PC-9 (cell line): ENCODE results near the gene OGFOD1. TPM values are rescaled to one million over a fixed set of nuclear protein-coding genes. Genes with fewer than 3 reads are reported as not detected.
A peak's percentile ranks its signal among the peaks of the same experiment; 100 is the strongest.

Experiments used
- BruUV-seq: library from RNA; stranded (reverse); fragments of 400-500 nt; replicated peaks from 2 replicates; lab custom pipeline; 2021; lab: Mats Ljungman, UMichigan
- CTCF ChIA-PET: fragments of 300-600 bp; sonication (Branson Sonifier 250); formaldehyde crosslinking; loops from one replicate; lab custom pipeline; 2022; ENCODE audit warnings: antibody characterized with exemption; lab: Charles Lee
- POLR2A ChIA-PET: fragments of 300-600 bp; sonication (Branson Sonifier 250); formaldehyde crosslinking; loops from one replicate; lab custom pipeline; 2022; ENCODE audit warnings: antibody characterized with exemption; ENCODE audit not compliant: unreplicated experiment; lab: Charles Lee
- DNase-seq, 2 experiments: peaks; one replicate each; pipeline versions ENCODE4 v3.0.0 to v3.0.0-alpha.2; 2015 to 2022; ENCODE audit warnings: mixed read lengths in 1 of 2
- H2AFZ ChIP-seq: fragments of 200-600 bp; sonication (generic); 2 replicates; pipeline ENCODE4 v1.8.1; 2017; ENCODE audit warnings: antibody characterized with exemption
- H3F3A ChIP-seq: fragments of 200-600 bp; sonication (generic); 2 replicates; pipeline ENCODE4 v1.8.1; 2017; ENCODE audit warnings: antibody characterized with exemption, mild to moderate bottlenecking, low read depth; ENCODE audit not compliant: insufficient read depth
- H3K27ac ChIP-seq: fragments of 200-600 bp; sonication (generic); 2 replicates; pipeline ENCODE4 v1.6.1; 2016; ENCODE audit warnings: mixed run types
- H3K27me3 ChIP-seq: fragments of 200-600 bp; sonication (generic); 2 replicates; pipeline ENCODE4 v1.6.1; 2016; ENCODE audit warnings: low read depth, mixed run types; ENCODE audit not compliant: insufficient read depth
- H3K36me3 ChIP-seq: fragments of 200-600 bp; sonication (generic); 2 replicates; pipeline ENCODE4 v1.6.1; 2016; ENCODE audit warnings: low read depth, mixed run types
- H3K4me1 ChIP-seq: fragments of 200-600 bp; sonication (generic); replicated peaks from 2 replicates; pipeline ENCODE4 v1.6.1; 2016; ENCODE audit warnings: mixed run types; ENCODE audit not compliant: insufficient read depth
- H3K4me2 ChIP-seq: fragments of 200-600 bp; sonication (generic); 2 replicates; pipeline ENCODE4 v1.6.1; 2017; ENCODE audit warnings: mixed run types
- H3K4me3 ChIP-seq: fragments of 200-600 bp; sonication (generic); 2 replicates; pipeline ENCODE4 v1.6.1; 2016; ENCODE audit warnings: mixed run types
- H3K79me2 ChIP-seq: fragments of 200-600 bp; sonication (generic); 2 replicates; pipeline ENCODE4 v1.6.1; 2017; ENCODE audit warnings: low read depth, mixed run types
- H3K9me2 ChIP-seq: fragments of 200-600 bp; sonication (generic); 2 replicates; pipeline ENCODE4 v1.8.1; 2017; ENCODE audit warnings: mild to moderate bottlenecking; ENCODE audit not compliant: insufficient read depth
- H3K9me3 ChIP-seq: fragments of 200-600 bp; sonication (generic); 2 replicates; pipeline ENCODE4 v1.8.1; 2016; ENCODE audit warnings: low read depth; ENCODE audit not compliant: insufficient read depth
- H4K20me1 ChIP-seq: fragments of 200-600 bp; sonication (generic); 2 replicates; pipeline ENCODE4 v1.8.1; 2017; ENCODE audit not compliant: insufficient read depth
- CTCF ChIP-seq: fragments of 200-600 bp; sonication (generic); conservative IDR thresholded peaks from 2 replicates; pipeline ENCODE4 v1.6.1; 2017; ENCODE audit warnings: mixed run types, antibody characterized with exemption, mild to moderate bottlenecking, moderate library complexity
- EZH2 ChIP-seq: fragments of 200-600 bp; sonication (generic); IDR thresholded peaks from 2 replicates; pipeline ENCODE4 v1.8.0; 2017; ENCODE audit warnings: antibody characterized with exemption, low read depth
- intact Hi-C: fragments of 100-400 bp; cut with micrococcal nuclease; formaldehyde crosslinking; loops from one replicate; pipeline ENCODE4 v1.10.0; 2022; ENCODE audit not compliant: unreplicated experiment
- total RNA-seq: library from RNA; stranded (reverse); gene quantifications from 2 replicates; pipeline ENCODE4 v1.2.3, GENCODE V29; 2021

The OGFOD1 gene
- total RNA-seq, 1 experiment from 2014 or later = 30.0 TPM

GRCh38 chr16:56513091-56513490 lies 61.7 kb downstream of the OGFOD1 start:
- Histone ChIP-seq H3K36me3 (peaks cover 22% of the 10 kb centered on the region), H3K27me3 (no peaks in the 10 kb centered on the region), H4K20me1 (peaks cover 4% of the 10 kb centered on the region; the same call in 1 of the 2 replicates), H3K4me3 (no peak overlapping the region), H3K9me3 (no peaks in the 10 kb centered on the region), H3F3A (peaks cover 15% of the 10 kb centered on the region), H3K4me1 (peaks cover 11% of the 10 kb centered on the region), H3K27ac (no peak overlapping the region), H2AFZ (no peak overlapping the region), H3K4me2 (no peak overlapping the region), H3K9me2 (no peaks in the 10 kb centered on the region), H3K79me2 (peaks cover 25% of the 10 kb centered on the region)
- CTCF ChIA-PET = no interaction called here
- no TSS peak for BruUV-seq
- intact Hi-C loops = loop anchor here (10.0 kb wide), 1 partner anchor 62 kb away; no protein-coding TSS in a partner anchor
- POLR2A ChIA-PET = no interaction called here
- TF ChIP-seq EZH2 = no peak
- TF ChIP-seq CTCF = no peak
- no peak for DNase-seq

GRCh38 chr16:56513972-56514371 lies 62.6 kb downstream of the OGFOD1 start:
- Histone ChIP-seq H3K79me2 (peaks cover 34% of the 10 kb centered on the region), H3K36me3 (peaks cover 22% of the 10 kb centered on the region), H3K27ac (no peak overlapping the region), H3K27me3 (no peaks in the 10 kb centered on the region), H4K20me1 (peaks cover 4% of the 10 kb centered on the region; the same call in 1 of the 2 replicates), H3K9me2 (no peaks in the 10 kb centered on the region), H3K4me1 (peaks cover 20% of the 10 kb centered on the region), H3K4me2 (no peak overlapping the region), H2AFZ (no peak overlapping the region), H3K4me3 (no peak overlapping the region), H3K9me3 (no peaks in the 10 kb centered on the region), H3F3A (peaks cover 15% of the 10 kb centered on the region)
- CTCF ChIA-PET = interaction anchor here (0.5 to 1.4 kb wide), 2 partner anchors 24 to 87 kb away, joined by 3 to 4 read pairs; no protein-coding TSS in a partner anchor
- peak; percentile 31 to 62 for DNase-seq
- TF ChIP-seq EZH2 = no peak
- peak; percentile 74 for TF ChIP-seq CTCF
- no TSS peak for BruUV-seq
- intact Hi-C loops = loop anchor here (1.0 to 10.0 kb wide), 3 partner anchors 61 to 188 kb away; no protein-coding TSS in a partner anchor
- POLR2A ChIA-PET = interaction anchor here (0.7 kb wide), 1 partner anchor 63 kb away, joined by 3 read pairs; no protein-coding TSS in a partner anchor

GRCh38 chr16:56514845-56515244 lies 63.5 kb downstream of the OGFOD1 start:
- ChIA-PET POLR2A (no interaction called here), CTCF (interaction anchor here (1.4 kb wide), 1 partner anchor 86 kb away, joined by 4 read pairs; no protein-coding TSS in a partner anchor)
- H3K4me1 ChIP-seq = peaks cover 23% of the 10 kb centered on the region
- H2AFZ ChIP-seq = no peak overlapping the region
- intact Hi-C loops = loop anchor here (1.0 to 10.0 kb wide), 3 partner anchors 60 to 187 kb away; no protein-coding TSS in a partner anchor
- H3K4me2 ChIP-seq = peak overlapping the region; percentile 16; the same call in 1 of the 2 replicates
- TF ChIP-seq CTCF = no peak
- no peak for TF ChIP-seq EZH2
- H4K20me1 ChIP-seq = peaks cover 4% of the 10 kb centered on the region; the same call in 1 of the 2 replicates
- no peaks in the 10 kb centered on the region for H3K27me3 ChIP-seq
- no peaks in the 10 kb centered on the region for H3K9me2 ChIP-seq
- H3K9me3 ChIP-seq = no peaks in the 10 kb centered on the region
- H3K4me3 ChIP-seq = no peak overlapping the region
- H3K27ac ChIP-seq = peak overlapping the region; percentile 8; the same call in 1 of the 2 replicates
- BruUV-seq = no TSS peak
- peaks cover 22% of the 10 kb centered on the region for H3K36me3 ChIP-seq
- H3K79me2 ChIP-seq = peaks cover 40% of the 10 kb centered on the region
- H3F3A ChIP-seq = peaks cover 15% of the 10 kb centered on the region
- DNase-seq = peak in 1 of 2 experiments; percentile 58
